PC-3 (cell line): ENCODE results near the gene IQCN. TPM values are rescaled to one million over a fixed set of nuclear protein-coding genes. Genes with fewer than 3 reads are reported as not detected.

Experiments
- ATAC-seq: fragments of 200-7000 bp; cut with Tn5 transposase; 2 replicates; pipeline ENCODE4 v1.9.1; 2020; ENCODE audit warnings: mild to moderate bottlenecking, moderate library complexity
- BruUV-seq: library from RNA; stranded (reverse); fragments of 400-500 nt; replicated peaks from 2 replicates; lab custom pipeline; 2021; lab: Mats Ljungman, UMichigan
- CTCF ChIA-PET: fragments of 300-600 bp; sonication (Branson Sonifier 250); formaldehyde crosslinking; loops from one replicate; lab custom pipeline; 2022; ENCODE audit warnings: antibody characterized with exemption; lab: Charles Lee
- POLR2A ChIA-PET: fragments of 300-600 bp; sonication (Branson Sonifier 250); formaldehyde crosslinking; loops from one replicate; lab custom pipeline; 2022; ENCODE audit warnings: antibody characterized with exemption; ENCODE audit not compliant: unreplicated experiment; lab: Charles Lee
- DNase-seq: peaks from one replicate; pipeline ENCODE4 v3.0.0-alpha.2; 2015
- H2AFZ ChIP-seq: fragments of 300-600 bp; sonication (generic); 2 replicates; pipeline ENCODE4 v1.6.0; 2016; ENCODE audit warnings: antibody characterized with exemption, low read length
- H3F3A ChIP-seq: fragments of 300-600 bp; sonication (generic); one replicate; pipeline ENCODE4 v1.6.0; 2017; ENCODE audit warnings: antibody characterized with exemption, low read length, control low read depth, mild to moderate bottlenecking; ENCODE audit not compliant: unreplicated experiment
- H3K27ac ChIP-seq: fragments of 300-600 bp; sonication (generic); 2 replicates; pipeline ENCODE4 v1.5.1; 2016; ENCODE audit warnings: mild to moderate bottlenecking, low read length
- H3K27me3 ChIP-seq: fragments of 300-600 bp; sonication (generic); 2 replicates; pipeline ENCODE4 v1.6.1; 2016; ENCODE audit warnings: low read length, mixed read lengths
- H3K36me3 ChIP-seq: fragments of 300-600 bp; sonication (generic); 2 replicates; pipeline ENCODE4 v1.6.1; 2016; ENCODE audit warnings: low read depth, mixed run types, low read length, mixed read lengths
- H3K4me1 ChIP-seq: fragments of 300-600 bp; sonication (generic); 2 replicates; pipeline ENCODE4 v1.5.1; 2016; ENCODE audit warnings: low read length; ENCODE audit not compliant: insufficient read depth
- H3K4me2 ChIP-seq: fragments of 300-600 bp; sonication (generic); 2 replicates; pipeline ENCODE4 v1.6.0; 2016; ENCODE audit warnings: low read length
- H3K4me3 ChIP-seq: fragments of 300-600 bp; sonication (generic); 2 replicates; pipeline ENCODE4 v1.5.1; 2016; ENCODE audit warnings: mild to moderate bottlenecking, low read length, mixed read lengths
- H3K79me2 ChIP-seq: fragments of 300-600 bp; sonication (generic); 2 replicates; pipeline ENCODE4 v1.6.1; 2017; ENCODE audit warnings: low read length, mixed read lengths
- H3K9ac ChIP-seq: fragments of 300-600 bp; sonication (generic); 2 replicates; pipeline ENCODE4 v1.6.0; 2016; ENCODE audit warnings: mild to moderate bottlenecking, low read length
- H3K9me2 ChIP-seq: fragments of 300-600 bp; sonication (generic); replicated peaks from 2 replicates; pipeline ENCODE4 v1.6.1; 2016; ENCODE audit warnings: mixed run types, low read length, mixed read lengths
- H3K9me3 ChIP-seq: fragments of 300-600 bp; sonication (generic); 2 replicates; pipeline ENCODE4 v1.6.1; 2016; ENCODE audit warnings: low read length, mixed read lengths
- H4K20me1 ChIP-seq: fragments of 300-600 bp; sonication (generic); 2 replicates; pipeline ENCODE4 v1.6.1; 2016; ENCODE audit warnings: low read length, mixed read lengths
- CTCF ChIP-seq: fragments of 300-600 bp; sonication (generic); conservative IDR thresholded peaks from 2 replicates; pipeline ENCODE4 v1.5.1; 2017; ENCODE audit warnings: antibody characterized with exemption, low read depth, mild to moderate bottlenecking, low read length
- EZH2 ChIP-seq: fragments of 300-600 bp; sonication (generic); IDR thresholded peaks from one replicate; pipeline ENCODE4 v1.6.1; 2017; ENCODE audit warnings: antibody characterized with exemption, mild to moderate bottlenecking, low read length; ENCODE audit not compliant: unreplicated experiment
- EZH2phosphoT487 ChIP-seq: fragments of 300-600 bp; sonication (generic); IDR thresholded peaks from 2 replicates; pipeline ENCODE4 v1.6.1; 2018; ENCODE audit warnings: mild to moderate bottlenecking, antibody characterized with exemption, low read length, borderline replicate concordance
- intact Hi-C: fragments of 100-400 bp; cut with micrococcal nuclease; formaldehyde crosslinking; loops from 2 replicates; pipeline ENCODE4 v1.9.0; 2023
- total RNA-seq: library from RNA; depleted of rRNA; stranded (reverse); fragments of >200 nt; gene quantifications from 2 replicates; pipeline ENCODE4 v1.2.3, GENCODE V29; 2014

Gene IQCN
- total RNA-seq, 1 experiment from 2014 or later: 0.33 TPM

- DNase-seq: no peak
- Histone ChIP-seq H3K9ac (no peak overlapping the region), H3K36me3 (no peaks in the 10 kb centered on the region), H3K79me2 (no peaks in the 10 kb centered on the region), H3K9me3 (no peaks in the 10 kb centered on the region), H3K9me2 (no peaks in the 10 kb centered on the region), H3F3A (no peaks in the 10 kb centered on the region), H3K4me1 (no peaks in the 10 kb centered on the region), H3K4me3 (no peak overlapping the region), H4K20me1 (no peaks in the 10 kb centered on the region), H3K27ac (no peak overlapping the region), H3K4me2 (no peak overlapping the region), H3K27me3 (no peaks in the 10 kb centered on the region), H2AFZ (no peak overlapping the region)
- CTCF ChIA-PET: no interaction called here
- BruUV-seq: no TSS peak
- POLR2A ChIA-PET: interaction anchor here (0.6 to 0.7 kb wide), 2 partner anchors 35 to 37 kb away, joined by 5 to 7 read pairs; no protein-coding TSS in a partner anchor
- no peak for ATAC-seq
- intact Hi-C loops: no loop called here
- no peak for TF ChIP-seq EZH2
- no peak for TF ChIP-seq CTCF
- no peak for TF ChIP-seq EZH2phosphoT487
These were observed 29.0 kb downstream of the IQCN start for GRCh38 chr19:18245297-18245696.

GRCh38 chr19:18239303-18239702 lies 34.9 kb downstream of the IQCN start:
- no peak overlapping the region for H3K4me3 ChIP-seq
- H2AFZ ChIP-seq: no peak overlapping the region
- intact Hi-C loops: no loop called here
- no peaks in the 10 kb centered on the region for H3K9me2 ChIP-seq
- H3K4me2 ChIP-seq: no peak overlapping the region
- no peak for TF ChIP-seq EZH2
- no peak for TF ChIP-seq CTCF
- no peak for TF ChIP-seq EZH2phosphoT487
- CTCF ChIA-PET: interaction anchor here (0.6 kb wide), 1 partner anchor 11 kb away, joined by 3 read pairs; no protein-coding TSS in a partner anchor
- H3K27ac ChIP-seq: no peak overlapping the region
- no peak overlapping the region for H3K9ac ChIP-seq
- POLR2A ChIA-PET: no interaction called here
- H3K36me3 ChIP-seq: no peaks in the 10 kb centered on the region
- no peak for ATAC-seq
- H4K20me1 ChIP-seq: no peaks in the 10 kb centered on the region
- H3K9me3 ChIP-seq: no peaks in the 10 kb centered on the region
- H3F3A ChIP-seq: no peaks in the 10 kb centered on the region
- H3K4me1 ChIP-seq: no peaks in the 10 kb centered on the region
- no peaks in the 10 kb centered on the region for H3K27me3 ChIP-seq
- no peak for DNase-seq
- no TSS peak for BruUV-seq
- H3K79me2 ChIP-seq: no peaks in the 10 kb centered on the region

GRCh38 chr19:18234194-18234593 lies 40.1 kb downstream of the IQCN start:
- Histone ChIP-seq H2AFZ (no peak overlapping the region), H3K4me1 (no peaks in the 10 kb centered on the region), H3F3A (no peaks in the 10 kb centered on the region), H3K27me3 (no peaks in the 10 kb centered on the region), H3K79me2 (no peaks in the 10 kb centered on the region), H4K20me1 (no peaks in the 10 kb centered on the region), H3K9me2 (no peaks in the 10 kb centered on the region), H3K4me2 (no peak overlapping the region), H3K9me3 (no peaks in the 10 kb centered on the region), H3K4me3 (no peak overlapping the region), H3K27ac (no peak overlapping the region), H3K36me3 (no peaks in the 10 kb centered on the region), H3K9ac (no peak overlapping the region)
- CTCF ChIA-PET: no interaction called here
- intact Hi-C loops: no loop called here
- POLR2A ChIA-PET: no interaction called here
- DNase-seq (no peak), ATAC-seq (no peak)
- BruUV-seq: no TSS peak
- TF ChIP-seq EZH2: no peak
- TF ChIP-seq EZH2phosphoT487: no peak
- no peak for TF ChIP-seq CTCF
